GM18508 (cell line): ENCODE measurements around the gene PRR5.
"Not testable (repeated sequence)": the region's sequence is repeated elsewhere in the genome, so short reads cannot be mapped to it uniquely, and the experiment has no call there.

ENCODE experiments used
- ATAC-seq: cut with Tn5 transposase; IDR thresholded peaks from one replicate; pipeline ENCODE4 v1.9.1; 2021; ENCODE audit warnings: moderate number of reproducible peaks; ENCODE audit not compliant: insufficient read depth, unreplicated experiment

Gene PRR5, protein sequence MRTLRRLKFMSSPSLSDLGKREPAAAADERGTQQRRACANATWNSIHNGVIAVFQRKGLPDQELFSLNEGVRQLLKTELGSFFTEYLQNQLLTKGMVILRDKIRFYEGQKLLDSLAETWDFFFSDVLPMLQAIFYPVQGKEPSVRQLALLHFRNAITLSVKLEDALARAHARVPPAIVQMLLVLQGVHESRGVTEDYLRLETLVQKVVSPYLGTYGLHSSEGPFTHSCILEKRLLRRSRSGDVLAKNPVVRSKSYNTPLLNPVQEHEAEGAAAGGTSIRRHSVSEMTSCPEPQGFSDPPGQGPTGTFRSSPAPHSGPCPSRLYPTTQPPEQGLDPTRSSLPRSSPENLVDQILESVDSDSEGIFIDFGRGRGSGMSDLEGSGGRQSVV

DNA sequence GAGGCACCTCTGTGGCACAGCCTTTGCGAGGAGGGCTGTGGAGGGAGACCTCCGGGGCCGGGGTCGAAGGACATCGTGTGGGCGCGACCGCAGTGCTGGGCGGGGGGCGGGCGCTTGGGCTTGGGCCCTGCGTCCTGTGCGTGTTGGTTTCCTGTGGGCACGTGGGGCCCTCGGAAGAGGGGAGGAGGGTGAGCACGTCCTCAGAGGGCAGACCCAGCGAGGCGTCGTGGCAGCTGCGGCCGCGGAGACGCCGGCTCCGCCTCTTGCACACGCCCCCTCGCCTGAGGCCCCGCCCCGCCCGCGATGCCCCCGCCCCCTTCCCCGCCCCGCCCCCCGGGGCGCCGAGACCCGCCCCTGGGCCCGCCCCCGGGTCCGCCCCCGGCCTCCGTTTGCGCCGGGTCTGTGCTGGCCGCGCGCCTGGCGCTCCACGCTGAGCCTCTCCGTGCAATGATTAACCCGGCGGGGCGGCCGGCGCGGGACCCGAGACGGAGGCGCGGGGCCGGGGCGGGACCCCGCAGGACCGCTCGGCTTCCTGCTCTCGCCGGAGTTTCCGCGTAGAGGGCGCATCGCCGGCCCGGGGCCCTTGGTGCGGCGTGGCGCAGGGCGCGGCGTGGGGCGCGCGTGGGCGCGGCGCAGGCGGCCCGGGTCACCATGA lies at the start of gene PRR5:
TSS of gene PRR5 (plus strand) at position 381 of the 655 bp plus-strand sequence. CDS start at position 652, 271 bp downstream.
- ATAC-seq: no peak

DNA sequence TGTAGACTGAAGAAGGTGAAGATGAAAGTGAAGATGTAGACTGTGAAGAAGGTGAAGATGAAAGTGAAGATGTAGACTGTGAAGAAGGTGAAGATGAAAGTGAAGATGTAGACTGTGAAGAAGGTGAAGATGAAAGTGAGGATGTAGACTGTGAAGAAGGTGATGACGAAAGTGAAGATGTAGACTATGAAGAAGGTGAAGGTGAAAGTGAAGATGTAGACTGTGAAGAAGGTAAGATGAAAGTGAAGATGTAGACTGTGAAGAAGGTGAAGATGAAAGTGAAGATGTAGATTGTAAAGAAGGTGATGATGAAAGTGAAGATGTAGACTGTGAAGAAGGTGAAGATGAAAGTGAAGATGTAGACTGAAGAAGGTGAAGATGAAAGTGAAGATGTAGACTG lies 49.1 kb upstream of the PRR5 start:
- not testable (repeated sequence) for ATAC-seq

DNA sequence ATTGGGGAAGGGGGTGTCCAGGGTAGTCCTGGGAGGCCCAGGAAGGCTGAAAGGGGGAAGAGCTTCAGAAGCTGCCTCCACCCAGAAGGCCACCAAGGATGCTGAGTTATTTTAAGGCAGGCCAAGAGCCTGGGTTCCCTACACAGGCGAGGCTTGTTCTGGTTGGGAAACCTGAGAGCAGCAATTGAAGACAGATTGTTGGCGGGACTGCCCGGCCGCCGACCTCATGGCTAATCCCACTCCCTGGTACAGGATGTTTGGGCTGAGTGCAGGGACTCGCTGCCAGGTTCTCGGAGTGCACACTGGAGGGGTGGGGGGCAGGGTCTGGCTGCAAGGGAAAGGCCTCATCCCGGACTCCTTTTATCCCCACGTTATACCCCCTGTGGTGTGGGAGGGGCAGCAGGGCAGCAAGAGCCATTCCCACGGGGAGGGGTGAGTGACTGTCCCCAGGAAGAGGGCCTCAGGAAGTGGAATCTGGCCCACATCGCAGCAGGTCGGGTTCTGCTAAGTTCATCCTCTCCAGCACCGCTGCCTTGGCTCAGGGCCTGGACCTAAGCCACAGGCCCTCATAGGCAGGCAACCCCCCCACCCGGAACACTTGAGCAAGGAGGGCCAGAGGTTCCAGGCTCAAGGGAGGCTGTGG lies 43.6 kb upstream of the PRR5 start:
- ATAC-seq: no peak

DNA sequence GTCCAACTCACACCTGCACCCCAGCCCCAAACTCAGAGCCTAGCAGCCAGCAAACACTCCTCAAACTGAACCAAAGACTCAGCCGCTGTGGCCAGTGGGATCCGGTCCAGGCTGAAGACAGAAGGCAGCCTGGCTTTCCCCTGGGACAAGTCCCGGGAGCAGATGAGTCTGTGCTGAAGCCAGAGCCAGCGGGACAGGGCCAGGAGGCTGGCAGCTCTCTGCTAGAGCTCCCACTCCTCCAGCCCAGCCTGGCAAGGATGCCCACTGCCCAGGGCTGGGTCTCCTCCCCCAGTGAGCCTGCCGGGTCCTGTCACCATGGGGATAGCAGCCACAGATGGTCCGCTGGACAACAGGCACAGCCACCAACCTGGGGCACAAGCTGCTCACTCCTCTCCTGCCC lies 42.9 kb upstream of the PRR5 start:
- ATAC-seq: no peak

DNA sequence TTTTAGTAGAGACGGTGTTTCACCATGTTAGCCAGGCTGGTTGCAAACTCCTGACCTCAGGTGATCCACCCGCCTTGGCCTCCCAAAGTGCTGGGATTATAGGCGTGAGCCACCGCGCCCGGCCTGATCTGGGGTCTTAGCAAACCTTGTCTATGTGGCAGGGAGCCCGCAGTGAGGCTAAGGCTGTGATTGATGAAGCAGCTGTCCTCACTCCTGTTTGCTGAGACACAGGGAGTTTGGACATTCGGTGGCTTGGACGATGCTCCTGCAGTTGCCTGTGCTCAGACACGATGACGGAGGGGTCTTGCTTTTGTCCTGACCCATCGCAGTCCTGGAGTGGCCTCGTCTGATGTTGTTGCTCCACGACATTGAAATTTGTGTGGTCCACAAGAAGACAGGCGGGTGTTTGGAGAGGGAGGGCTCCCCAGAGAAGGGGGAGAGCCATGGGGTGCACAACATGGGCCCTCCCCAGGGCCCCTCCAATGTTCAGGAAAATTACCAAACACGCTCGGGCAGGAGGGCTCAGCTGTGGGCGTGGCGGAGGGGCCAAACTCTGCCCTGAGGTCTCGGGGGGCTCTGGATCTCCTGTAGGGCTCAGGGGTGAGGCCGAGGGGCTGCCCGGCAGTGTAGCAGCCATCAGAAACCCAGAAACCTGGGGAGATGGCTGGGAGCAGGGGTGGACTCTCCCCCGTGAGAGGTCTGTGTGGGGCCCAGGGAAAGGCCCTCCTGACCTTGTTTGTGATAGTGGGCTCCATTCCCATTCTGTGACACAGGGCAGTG lies 41.8 kb upstream of the PRR5 start:
- ATAC-seq: no peak

DNA sequence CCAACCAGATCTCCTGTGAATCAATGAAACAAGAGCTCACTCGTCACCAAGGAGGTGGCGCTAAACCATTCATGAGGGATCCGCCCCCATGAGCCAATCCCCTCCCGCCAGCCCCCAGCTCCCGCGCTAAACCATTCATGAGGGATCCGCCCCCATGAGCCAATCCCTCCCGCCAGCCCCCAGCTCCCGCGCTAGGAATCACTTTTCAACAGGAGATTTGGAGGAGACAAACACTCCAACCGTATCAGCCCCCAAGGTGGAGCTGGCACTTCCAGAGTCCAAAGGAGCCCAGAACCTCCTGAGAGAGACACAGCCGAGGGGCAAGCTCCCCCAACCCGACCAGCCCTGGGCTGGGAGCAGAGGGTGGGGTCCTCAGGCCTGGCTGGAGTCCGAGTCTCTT lies 40.9 kb upstream of the PRR5 start:
- ATAC-seq: no peak

DNA sequence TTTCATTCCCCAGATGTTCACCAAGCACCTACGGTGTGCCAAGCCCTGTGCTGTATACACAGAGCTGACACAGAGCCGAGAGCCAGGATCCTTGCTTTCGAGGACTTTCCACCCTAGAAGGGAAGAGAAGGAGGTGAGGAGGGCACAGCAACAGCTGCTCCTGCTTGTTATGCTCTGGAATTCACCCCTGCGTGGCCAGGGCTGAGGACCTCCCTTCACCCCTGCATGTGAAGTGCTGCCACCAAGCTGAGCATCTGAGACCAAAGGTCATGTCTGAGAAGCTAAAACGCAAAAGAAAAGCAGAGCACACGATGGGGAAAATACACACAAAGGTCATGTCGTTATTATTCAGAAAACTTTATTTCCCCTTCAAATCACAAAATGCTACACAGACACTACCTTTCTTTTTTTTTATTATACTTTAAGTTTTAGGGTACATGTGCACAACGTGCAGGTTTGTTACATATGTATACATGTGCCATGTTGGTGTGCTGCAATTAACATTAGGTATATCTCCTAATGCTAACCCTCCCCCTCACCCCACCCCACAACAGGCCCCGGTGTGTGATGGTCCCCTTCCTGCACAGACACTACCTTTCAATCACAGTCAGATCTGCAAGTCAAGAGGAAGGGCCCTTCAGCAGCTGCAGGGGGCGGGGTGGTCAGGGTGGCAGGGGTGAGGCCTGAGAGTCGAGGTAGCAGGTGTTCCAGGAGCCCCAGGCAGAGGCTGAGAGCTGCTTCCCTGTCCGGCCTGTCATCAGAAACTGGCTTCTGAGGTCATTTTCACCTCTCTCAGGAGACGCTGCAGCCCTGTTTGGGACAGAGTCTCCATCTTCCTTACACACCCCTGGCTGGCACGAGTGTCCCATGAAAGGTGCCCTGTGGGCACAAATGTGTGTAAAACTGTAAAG lies 40.1 kb upstream of the PRR5 start:
- ATAC-seq: no peak

DNA sequence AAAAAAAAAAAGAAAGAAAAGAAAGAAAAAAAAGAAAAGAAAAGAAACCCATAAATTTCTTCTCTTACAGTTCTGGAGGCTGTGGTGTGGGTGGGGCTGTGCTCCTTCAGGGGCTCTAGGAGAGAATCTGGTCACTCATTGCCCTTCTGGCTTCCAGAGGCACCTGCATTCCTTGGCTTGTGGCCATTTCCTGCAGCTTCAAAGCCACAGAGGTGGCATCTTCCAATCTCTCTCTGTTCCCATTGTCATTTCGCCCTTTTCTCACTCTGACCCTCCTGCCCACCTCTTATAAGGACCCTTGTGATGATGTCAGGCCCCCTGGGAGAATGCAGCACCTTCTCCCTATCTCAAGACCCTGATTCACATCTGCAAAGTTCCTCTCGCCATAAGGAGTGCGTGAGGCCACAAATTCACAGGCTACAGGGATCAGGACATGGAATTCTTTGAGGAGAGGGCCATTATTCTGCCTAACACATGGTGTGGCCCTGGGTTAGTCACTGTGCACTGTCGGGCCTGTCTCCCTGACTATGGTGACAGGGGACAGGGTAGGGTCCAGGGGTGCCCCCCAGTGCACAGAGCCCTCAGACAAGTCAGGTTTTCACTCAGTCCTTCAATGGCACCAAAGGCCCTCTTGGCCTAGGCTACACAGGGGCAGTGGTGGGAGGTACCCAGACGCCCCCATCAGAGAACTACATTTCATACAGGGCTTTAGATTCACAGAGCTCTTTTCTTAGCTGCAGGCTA lies 38.6 kb upstream of the PRR5 start:
- no peak for ATAC-seq

DNA sequence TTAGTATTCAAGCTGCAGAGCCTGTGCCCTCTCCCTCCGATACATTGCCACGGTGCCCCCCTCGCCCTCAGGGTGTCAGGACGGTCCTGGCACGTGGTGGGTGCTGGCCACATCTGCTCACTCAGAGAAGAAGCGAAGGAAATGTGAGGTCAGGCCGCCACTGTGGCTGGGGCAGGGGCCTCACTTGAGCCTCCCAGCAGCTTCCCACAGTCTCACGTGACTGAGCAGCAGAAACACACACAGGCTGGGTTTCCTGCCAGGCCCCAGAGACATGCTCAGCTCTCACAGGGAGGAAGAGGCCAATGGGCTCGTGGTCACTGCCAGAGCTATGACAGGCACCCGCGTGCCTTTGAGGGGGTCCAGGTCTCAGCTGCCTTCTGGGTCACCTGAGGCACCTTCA lies 37.9 kb upstream of the PRR5 start:
- no peak for ATAC-seq

DNA sequence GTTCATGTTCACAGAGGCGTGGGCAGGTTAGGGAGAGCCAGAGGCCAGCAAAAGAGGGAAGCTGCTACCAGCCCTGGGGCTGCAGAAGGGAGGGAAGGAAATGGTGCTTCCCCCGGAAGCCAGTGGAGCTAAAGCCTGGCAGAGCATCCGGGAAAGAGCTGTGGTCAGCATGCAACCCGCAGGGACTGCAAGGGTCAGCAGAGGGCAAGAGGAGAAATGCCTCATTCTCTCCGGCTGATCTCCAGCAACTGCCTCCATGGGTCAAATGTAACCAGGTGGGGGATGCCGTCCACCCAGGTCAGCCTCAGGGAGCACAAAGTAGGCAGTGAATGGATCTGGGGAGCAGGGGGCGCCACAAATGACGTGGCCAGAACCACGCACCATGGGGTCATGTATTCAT lies 36.9 kb upstream of the PRR5 start:
- no peak for ATAC-seq

DNA sequence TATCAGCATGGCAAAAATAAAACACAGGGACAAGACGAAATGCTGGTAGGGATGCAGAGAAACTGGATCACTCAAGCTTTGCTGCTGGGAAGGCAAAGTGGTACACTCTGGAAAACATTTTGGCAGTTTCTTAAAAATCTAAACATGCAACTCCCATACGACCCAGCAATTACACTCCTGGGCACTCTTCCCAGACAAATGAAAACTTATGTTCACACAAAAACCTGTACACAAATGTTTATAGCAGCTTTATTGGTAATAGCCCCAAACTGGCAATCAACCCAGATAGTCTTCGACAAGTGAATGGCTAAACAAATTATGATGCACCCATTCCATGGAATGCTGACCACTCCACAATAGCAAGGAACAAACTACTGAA lies 35.8 kb upstream of the PRR5 start:
- ATAC-seq: no peak

DNA sequence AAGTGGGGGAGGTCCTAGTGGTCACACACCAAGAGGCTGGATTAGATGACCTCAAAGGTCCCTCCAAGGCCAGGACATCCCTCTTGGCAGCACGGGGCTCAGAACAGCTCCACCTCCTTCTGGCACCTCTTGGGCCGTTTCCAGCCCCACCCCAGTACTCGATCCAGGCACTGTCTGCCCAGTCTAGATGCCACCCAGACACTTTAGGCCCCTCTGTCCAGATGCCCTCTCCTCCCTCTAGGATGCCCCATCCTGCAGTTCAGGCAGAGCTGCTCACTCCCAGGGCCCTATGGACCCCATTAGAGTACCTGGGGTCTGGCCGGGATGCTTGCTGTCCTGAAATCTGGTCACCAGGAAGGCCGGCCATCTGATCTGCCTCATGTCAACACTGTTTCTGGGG lies 34.7 kb upstream of the PRR5 start:
- no peak for ATAC-seq

DNA sequence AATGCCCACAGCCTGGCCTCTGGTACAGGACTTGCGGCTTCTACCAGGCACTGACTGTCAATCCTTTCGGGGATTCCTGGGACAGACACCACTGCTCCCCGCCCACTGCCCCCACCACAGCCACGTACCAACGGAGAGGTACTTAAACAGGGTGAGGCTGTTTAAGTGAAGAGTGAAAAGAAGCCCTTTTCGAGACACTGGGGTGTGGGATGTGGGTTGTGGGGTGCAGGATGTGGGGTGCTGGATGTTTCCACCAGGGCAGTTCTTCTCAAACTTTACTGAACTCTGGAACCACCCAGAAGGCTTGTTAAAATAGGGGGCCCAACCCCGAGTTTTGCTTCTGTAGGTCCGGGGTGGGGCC lies 34.2 kb upstream of the PRR5 start:
- no peak for ATAC-seq

DNA sequence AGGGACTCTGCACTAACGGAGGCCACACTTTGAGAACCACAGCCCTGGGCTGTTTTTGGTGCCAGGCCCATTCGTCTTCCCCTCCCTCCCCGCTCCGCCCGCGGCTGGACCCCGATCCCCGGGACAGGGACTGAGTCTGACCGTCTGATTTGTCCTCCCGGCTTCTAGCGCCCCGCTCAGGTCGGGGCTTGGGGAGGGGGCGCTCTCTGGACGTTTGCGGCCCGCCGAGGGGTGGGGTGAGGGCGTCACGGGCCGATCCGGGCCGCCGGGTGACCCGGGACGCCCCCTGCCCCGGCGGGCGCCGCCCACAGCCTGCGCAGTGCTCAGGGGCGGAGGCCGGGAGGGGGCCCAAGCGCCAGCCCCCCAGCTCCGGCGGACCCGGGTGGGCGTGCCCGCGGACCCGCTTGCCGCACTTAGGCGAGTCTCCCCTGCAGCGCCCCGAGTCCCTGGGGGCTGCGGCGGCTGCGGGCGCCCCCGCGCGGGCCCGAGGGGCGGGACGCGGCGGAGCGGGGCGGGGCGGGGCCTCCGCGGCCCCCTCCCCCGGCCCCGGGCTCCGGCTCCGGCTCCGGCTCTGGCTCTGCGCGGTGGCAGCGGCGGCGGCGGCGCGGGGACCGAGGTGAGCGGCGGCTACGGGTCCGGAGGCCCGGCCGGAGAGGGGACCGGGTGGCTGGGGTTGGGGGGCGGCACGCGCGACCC lies 33.7 kb upstream of the PRR5 start:
- ATAC-seq: no peak

DNA sequence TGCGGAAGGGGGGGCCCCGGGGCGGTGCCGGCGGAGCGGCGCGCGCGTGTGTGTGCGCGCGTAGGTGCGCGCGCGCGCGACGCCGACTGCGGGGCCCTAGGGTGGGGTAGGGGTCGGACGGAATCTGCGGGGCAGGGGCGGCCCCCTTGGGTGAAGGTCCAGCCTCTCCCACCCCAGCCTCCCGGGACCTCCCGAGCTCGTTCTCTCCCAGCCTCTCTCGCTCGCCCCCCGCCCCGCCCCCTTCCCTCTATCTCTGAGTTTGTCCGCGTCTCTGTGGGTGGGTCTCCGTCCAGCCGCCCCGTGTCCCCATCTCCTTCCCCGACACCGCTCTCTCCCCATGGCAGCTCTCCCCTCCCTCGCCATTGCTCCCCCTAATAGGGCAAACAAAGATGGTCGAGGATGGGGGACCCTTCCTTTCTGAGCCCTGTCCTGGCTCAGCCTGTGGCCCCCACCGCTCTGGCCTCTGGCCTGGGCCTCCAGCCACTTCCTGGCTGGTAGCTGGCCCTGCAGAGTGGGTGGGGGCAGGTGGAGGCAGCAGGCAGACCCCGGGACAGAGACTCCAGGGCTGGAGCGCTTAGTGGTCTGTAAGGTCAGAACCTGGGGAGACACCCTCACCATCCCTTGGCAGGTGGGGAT lies 33.0 kb upstream of the PRR5 start:
- no peak for ATAC-seq

DNA sequence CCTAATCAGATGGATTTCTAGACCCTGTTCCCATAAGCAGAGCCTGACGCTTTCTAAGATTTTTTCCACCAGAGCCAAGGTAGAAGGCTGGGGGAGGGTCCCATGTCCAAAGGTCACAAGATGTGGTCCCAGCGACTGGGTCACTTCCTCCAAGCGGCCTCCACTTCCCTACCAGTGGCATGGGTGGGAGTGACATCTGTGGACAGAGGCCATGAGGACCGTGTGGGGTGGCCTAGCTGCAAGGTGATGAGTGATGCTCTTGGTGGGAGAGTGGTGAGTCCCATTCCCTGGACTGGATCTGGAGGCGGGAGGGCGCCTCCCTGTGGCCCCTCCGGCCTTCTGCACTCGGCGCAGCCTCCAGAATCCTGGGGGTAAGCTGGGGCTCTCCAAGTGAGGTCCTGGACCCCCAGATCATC lies 32.4 kb upstream of the PRR5 start:
- no peak for ATAC-seq

DNA sequence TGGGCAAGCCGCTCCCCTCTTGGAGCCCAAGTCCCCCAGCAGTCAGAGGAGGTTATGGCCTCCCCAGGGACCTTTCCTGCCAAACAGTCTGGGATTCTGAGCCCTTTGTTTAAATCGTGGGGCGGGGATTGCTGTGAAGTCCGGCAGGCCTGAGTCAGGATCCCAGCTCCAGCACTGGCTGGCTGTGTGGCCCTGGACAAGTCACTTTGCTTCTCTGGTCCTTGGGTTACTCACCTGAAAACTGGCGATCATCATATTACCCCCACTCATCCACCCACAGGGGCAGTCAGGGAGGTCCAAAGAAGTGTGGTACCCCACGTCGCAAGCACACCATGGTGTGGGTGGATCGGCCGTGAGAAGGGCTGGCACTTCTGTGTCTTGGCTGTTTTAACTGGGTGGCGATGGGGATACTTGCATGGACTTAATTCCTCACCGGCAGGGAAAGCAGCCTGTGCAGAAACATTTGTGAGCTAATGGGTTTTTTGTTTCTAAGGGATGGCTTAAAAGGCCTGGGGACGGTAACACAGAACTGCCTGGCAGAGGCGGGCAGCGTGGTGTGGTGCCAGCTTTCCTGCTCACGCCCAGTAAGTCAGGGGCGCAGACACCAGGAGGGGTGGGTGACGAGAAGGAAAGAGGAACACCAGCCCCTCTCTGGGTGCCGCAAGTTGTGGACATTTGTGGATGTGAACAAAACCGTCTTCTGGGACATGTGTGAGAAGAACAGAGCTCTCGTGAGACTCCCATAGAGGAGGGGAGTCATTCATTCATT lies 31.6 kb upstream of the PRR5 start:
- no peak for ATAC-seq
